HepG2 (cell line): ENCODE data around the gene CDA. TPM values are rescaled to one million over a fixed set of nuclear protein-coding genes. Genes with fewer than 3 reads are reported as not detected.
A peak's percentile ranks its signal among the peaks of the same experiment; 100 is the strongest.

ENCODE experiments used
- CBX2 ChIP-seq, 2 experiments: fragments of 200-600 bp in 1 of 2; sonication (generic); formaldehyde crosslinking in 1 of 2; IDR thresholded peaks; 2 replicates each; pipeline versions ENCODE4 v1.7.0 to v1.8.1; 2018 to 2022; ENCODE audit warnings: low read depth in 2 of 2, low read length in 1 of 2, mild to moderate bottlenecking in 1 of 2, missing genetic modification reagents in 1 of 2
- DBP ChIP-seq: sonication (generic); formaldehyde crosslinking; IDR thresholded peaks from 2 replicates; pipeline ENCODE4 v1.4.0; 2020; ENCODE audit warnings: missing genetic modification reagents; ENCODE audit errors: not compliant biosample characterization
- HNF1B ChIP-seq: sonication (generic); formaldehyde crosslinking; IDR thresholded peaks from 2 replicates; pipeline ENCODE4 v1.5.1; 2020; ENCODE audit warnings: mild to moderate bottlenecking, moderate library complexity, missing genetic modification reagents
- MXD4 ChIP-seq: IDR thresholded peaks from 2 replicates; pipeline ENCODE4 v1.6.1; 2016; ENCODE audit warnings: mild to moderate bottlenecking, missing biosample characterization, missing genetic modification reagents
- TRAFD1 ChIP-seq: sonication (generic); formaldehyde crosslinking; IDR thresholded peaks from 2 replicates; pipeline ENCODE4 v1.5.1; 2020; ENCODE audit warnings: missing genetic modification reagents, mild to moderate bottlenecking, borderline replicate concordance
- ZHX1 ChIP-seq: sonication (generic); formaldehyde crosslinking; IDR thresholded peaks from 2 replicates; pipeline ENCODE4 v1.8.1; 2022; ENCODE audit warnings: low read depth, mild to moderate bottlenecking, missing genetic modification reagents
- ZNF121 ChIP-seq: sonication (generic); formaldehyde crosslinking; IDR thresholded peaks from 2 replicates; pipeline ENCODE4 v1.5.0; 2020; ENCODE audit warnings: mild to moderate bottlenecking, missing genetic modification reagents
- ZNF574 ChIP-seq: sonication (generic); formaldehyde crosslinking; IDR thresholded peaks from 2 replicates; pipeline ENCODE4 v1.4.0; 2020; ENCODE audit warnings: missing genetic modification reagents
- ZNF646 ChIP-seq: sonication (generic); formaldehyde crosslinking; IDR thresholded peaks from 2 replicates; pipeline ENCODE4 v1.9.0; 2021; ENCODE audit warnings: mild to moderate bottlenecking, missing genetic modification reagents
- ZNF773 ChIP-seq: sonication (generic); formaldehyde crosslinking; IDR thresholded peaks from 2 replicates; pipeline ENCODE4 v1.4.0; 2020; ENCODE audit warnings: missing genetic modification reagents, borderline replicate concordance
- polyA plus RNA-seq, 8 experiments: library from polyadenylated mRNA; depleted of rRNA in 3 of 8; stranded (reverse) in 7 of 8; unstranded in 1 of 8; fragments of >200 nt; fragmentation: Illumina TruSeq in 4 of 8; extraction: Trizol in 4 of 8; gene quantifications; 2 replicates each; pipeline versions ENCODE4 v1.2.1 to v1.2.3, GENCODE V29; 2011 to 2016; ENCODE audit warnings: low read depth in 4 of 8, missing spikeins in 1 of 8, mixed read lengths in 1 of 8; ENCODE audit not compliant: insufficient read depth in 1 of 8
- total RNA-seq, 5 experiments: library from RNA; depleted of rRNA; stranded (reverse); fragments of >200 nt; fragmentation: Illumina TruSeq; extraction: Trizol; gene quantifications; 2 replicates each; pipeline ENCODE4 v1.2.3, GENCODE V29; 2016; ENCODE audit warnings: low read depth in 1 of 5

CDA gene
- total and polyA plus RNA-seq, 2 of the 13 experiments (the other 11 are each of a cell fraction or from before 2014, with no cell fraction given) = 0.66 to 2.1 TPM

- TF ChIP-seq ZNF574 (CRISPR knock-in tag) (no peak), HNF1B (CRISPR knock-in tag) (no peak), MXD4 (no peak), DBP (CRISPR knock-in tag) (no peak), CBX2 (IDR thresholded peaks at IDR 0.05; ENCODE audit: low read depth, low read length) (no peak), CBX2 (CRISPR knock-in tag; IDR thresholded peaks at IDR 0.05; ENCODE audit: low read depth) (no peak), TRAFD1 (CRISPR knock-in tag) (no peak), ZNF773 (CRISPR knock-in tag) (no peak), ZNF121 (CRISPR knock-in tag) (0 out of 2 replicates have a peak, but pooled peaks have one; percentile 10), ZNF646 (CRISPR knock-in tag) (no peak), ZHX1 (no peak)
Measured at GRCh38 chr1:20588634-20589225, at the start of gene CDA (continued).
